HEK293 (cell line): ENCODE measurements around the gene SKOR1.

ENCODE experiments used
- CTCF ChIA-PET: fragments of 350-600 bp; formaldehyde crosslinking; extraction: SDS; loops from one replicate; lab custom pipeline; 2021; ENCODE audit warnings: antibody characterized with exemption; lab: Yijun Ruan, JAX
- POLR2A ChIA-PET: fragments of 300-600 bp; formaldehyde crosslinking; extraction: SDS; loops from one replicate; lab custom pipeline; 2020; ENCODE audit warnings: antibody characterized with exemption, inconsistent platforms; lab: Yijun Ruan, JAX
- H3K27ac ChIP-seq: fragments of 200-500 bp; sonication (Bioruptor generic); 2 replicates; pipeline ENCODE4 v1.5.1; 2014; ENCODE audit warnings: low read depth, low read length, control low read depth, inconsistent platforms; ENCODE audit errors: extremely low read depth
- H3K36me3 ChIP-seq, 2 experiments: fragments of 200-500 bp in 1 of 2; sonication (Bioruptor generic) in 1 of 2; 1 replicate in 1 of 2; 2 replicates in 1 of 2; pipeline ENCODE4 v1.5.1; 2014 to 2017; ENCODE audit warnings: inconsistent platforms in 2 of 2, low read length in 2 of 2; ENCODE audit not compliant: control insufficient read depth in 2 of 2, insufficient read depth in 1 of 2
- H3K4me1 ChIP-seq: fragments of 200-500 bp; sonication (Bioruptor generic); 2 replicates; pipeline ENCODE4 v1.5.1; 2014; ENCODE audit warnings: mild to moderate bottlenecking, low read length, inconsistent platforms; ENCODE audit not compliant: control insufficient read depth, insufficient read depth
- H3K4me3 ChIP-seq: 2 replicates; pipeline ENCODE4 v1.5.1; 2011; ENCODE audit warnings: low read depth, mild to moderate bottlenecking, control low read depth, low read length, moderate library complexity
- H3K9me3 ChIP-seq: fragments of 200-500 bp; sonication (Bioruptor generic); 2 replicates; pipeline ENCODE4 v1.5.1; 2014; ENCODE audit warnings: low read depth, low read length, inconsistent platforms; ENCODE audit not compliant: control insufficient read depth, insufficient read depth
- GFI1B ChIP-seq: fragments of 450-650 bp; formaldehyde crosslinking; IDR thresholded peaks from 2 replicates; pipeline ENCODE4 v1.5.1; 2016; ENCODE audit warnings: missing biosample characterization, missing genetic modification characterization
- GLI4 ChIP-seq: fragments of 450-650 bp; formaldehyde crosslinking; IDR thresholded peaks from 2 replicates; pipeline ENCODE4 v1.5.1; 2016; ENCODE audit warnings: missing biosample characterization, missing genetic modification characterization
- KLF7 ChIP-seq: fragments of 450-650 bp; formaldehyde crosslinking; IDR thresholded peaks from 2 replicates; pipeline ENCODE4 v1.5.1; 2016; ENCODE audit warnings: missing biosample characterization, missing genetic modification characterization, borderline replicate concordance
- KLF8 ChIP-seq: fragments of 450-650 bp; formaldehyde crosslinking; IDR thresholded peaks from 2 replicates; pipeline ENCODE4 v1.5.1; 2016; ENCODE audit warnings: missing biosample characterization, missing genetic modification characterization
- REPIN1 ChIP-seq: fragments of 450-650 bp; formaldehyde crosslinking; IDR thresholded peaks from 2 replicates; pipeline ENCODE4 v1.5.1; 2017; ENCODE audit warnings: missing biosample characterization, missing genetic modification characterization, low read depth
- ZNF140 ChIP-seq: fragments of 450-650 bp; formaldehyde crosslinking; IDR thresholded peaks from 2 replicates; pipeline ENCODE4 v1.5.1; 2016; ENCODE audit warnings: missing biosample characterization, missing genetic modification characterization
- ZNF24 ChIP-seq: fragments of 450-650 bp; formaldehyde crosslinking; IDR thresholded peaks from 2 replicates; pipeline ENCODE4 v1.5.1; 2016; ENCODE audit warnings: missing biosample characterization, missing genetic modification characterization
- ZNF426 ChIP-seq: fragments of 450-650 bp; formaldehyde crosslinking; IDR thresholded peaks from 2 replicates; pipeline ENCODE4 v1.5.1; 2017; ENCODE audit warnings: missing biosample characterization, missing genetic modification characterization, mild to moderate bottlenecking, inconsistent platforms, moderate library complexity
- ZNF473 ChIP-seq: fragments of 450-650 bp; formaldehyde crosslinking; IDR thresholded peaks from 2 replicates; pipeline ENCODE4 v1.5.1; 2017; ENCODE audit warnings: missing biosample characterization, missing genetic modification characterization
- ZNF560 ChIP-seq: fragments of 450-650 bp; formaldehyde crosslinking; IDR thresholded peaks from 2 replicates; pipeline ENCODE4 v1.5.1; 2017; ENCODE audit warnings: missing biosample characterization, missing genetic modification characterization, borderline replicate concordance
- ZNF571 ChIP-seq: fragments of 450-650 bp; formaldehyde crosslinking; IDR thresholded peaks from 2 replicates; pipeline ENCODE4 v1.5.0; 2017; ENCODE audit warnings: missing biosample characterization, missing genetic modification characterization
- ZNF585B ChIP-seq: fragments of 450-650 bp; formaldehyde crosslinking; IDR thresholded peaks from 2 replicates; pipeline ENCODE4 v1.5.1; 2016; ENCODE audit warnings: missing biosample characterization, missing genetic modification characterization
- ZNF670 ChIP-seq: fragments of 450-650 bp; formaldehyde crosslinking; IDR thresholded peaks from 2 replicates; pipeline ENCODE4 v1.5.1; 2016; ENCODE audit warnings: missing biosample characterization, missing genetic modification characterization, low read depth
- ZNF785 ChIP-seq: fragments of 450-650 bp; formaldehyde crosslinking; IDR thresholded peaks from 2 replicates; pipeline ENCODE4 v1.5.1; 2016; ENCODE audit warnings: missing biosample characterization, missing genetic modification characterization
- TF ChIP-seq, protein P1 (sequence below): fragments of 450-650 bp; formaldehyde crosslinking; IDR thresholded peaks from 2 replicates; pipeline ENCODE4 v1.5.1; 2016; ENCODE audit warnings: missing biosample characterization, missing genetic modification characterization
- TF ChIP-seq, protein P2 (sequence below): fragments of 450-650 bp; formaldehyde crosslinking; IDR thresholded peaks from 2 replicates; pipeline ENCODE4 v1.5.0; 2017; ENCODE audit warnings: missing biosample characterization, missing genetic modification characterization, borderline replicate concordance
- TF ChIP-seq, protein P3 (sequence below): fragments of 450-650 bp; formaldehyde crosslinking; conservative IDR thresholded peaks from 2 replicates; pipeline ENCODE4 v1.5.1; 2016; ENCODE audit warnings: low read depth, missing biosample characterization, missing genetic modification characterization
- TF ChIP-seq, protein P4 (sequence below): fragments of 450-650 bp; formaldehyde crosslinking; IDR thresholded peaks from 2 replicates; pipeline ENCODE4 v1.5.1; 2016; ENCODE audit warnings: missing biosample characterization, missing genetic modification characterization

SKOR1 gene

DNA sequence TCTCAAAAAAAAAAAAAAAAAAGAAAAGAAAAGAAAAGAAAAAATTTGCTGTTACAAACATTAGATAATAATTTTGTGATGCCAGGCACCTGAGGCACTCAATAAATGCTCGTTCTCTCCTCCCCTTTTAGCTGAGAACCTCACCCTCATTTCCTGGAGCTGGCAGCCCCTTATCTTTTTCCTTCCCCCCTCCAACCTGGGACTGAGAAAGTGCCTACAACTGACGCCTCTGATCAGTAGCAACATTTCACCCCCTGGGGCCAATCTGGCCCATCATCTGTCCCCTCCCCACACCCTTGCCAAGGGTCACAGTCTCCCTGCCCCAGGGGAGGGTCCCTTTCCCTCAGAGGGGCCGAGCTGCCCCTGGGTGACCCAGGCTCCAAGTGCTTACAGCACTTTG is 27.1 kb downstream of the SKOR1 start:
- TF ChIP-seq ZNF560 (tag by site-specific recombination) (no peak), REPIN1 (tag by site-specific recombination) (no peak), ZNF473 (tag by site-specific recombination) (no peak)
- TF ChIP-seq, all 188 proteins: peak for 0
- Histone ChIP-seq H3K4me1 (no peaks in the 10 kb centered on the region), H3K27ac (no peak overlapping the region), H3K36me3 (no peaks in the 10 kb centered on the region), H3K9me3 (no peaks in the 10 kb centered on the region; the same call in 1 of the 2 replicates), H3K4me3 (no peak overlapping the region)
- POLR2A ChIA-PET, result interaction anchor here (0.6 kb wide), 1 partner anchor 93 kb away, joined by 3 read pairs; no protein-coding TSS in a partner anchor
- CTCF ChIA-PET, result interaction anchor here (1.6 kb wide), 1 partner anchor 15 kb away, joined by 3 read pairs; no protein-coding TSS in a partner anchor

DNA sequence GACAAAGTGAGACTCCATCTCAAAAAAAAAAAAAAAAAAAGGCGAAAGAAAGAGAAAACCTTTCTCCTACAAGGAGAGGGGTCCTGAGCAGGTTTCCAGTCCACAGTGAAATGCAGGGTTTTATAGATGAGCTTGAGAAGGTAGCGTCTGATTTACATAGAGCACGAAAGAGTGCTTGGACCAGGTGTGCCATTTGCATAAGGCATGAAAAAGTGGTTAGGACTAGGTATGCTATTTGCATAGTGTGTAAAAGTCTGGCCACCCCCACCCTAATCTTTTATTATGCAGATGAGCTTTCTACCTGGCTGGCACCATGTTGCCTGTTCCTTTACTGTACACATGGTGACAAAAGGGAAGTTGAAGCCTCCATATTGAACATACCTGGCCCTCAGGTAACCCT is 28.1 kb downstream of the SKOR1 start:
- ChIA-PET CTCF (interaction anchor here (0.6 to 1.9 kb wide), 4 partner anchors 10 to 357 kb away, joined by 3 to 9 read pairs (median 4); no protein-coding TSS in a partner anchor), POLR2A (interaction anchor here (0.7 kb wide), 1 partner anchor 8 kb away, joined by 4 read pairs; no protein-coding TSS in a partner anchor)
- no peaks in the 10 kb centered on the region; the same call in 1 of the 2 replicates for H3K9me3 ChIP-seq
- no peaks in the 10 kb centered on the region for H3K4me1 ChIP-seq
- H3K27ac ChIP-seq, result no peak overlapping the region
- H3K36me3 ChIP-seq, result no peaks in the 10 kb centered on the region
- TF ChIP-seq ZNF785, result no peak
- TF ChIP-seq, protein P1, sequence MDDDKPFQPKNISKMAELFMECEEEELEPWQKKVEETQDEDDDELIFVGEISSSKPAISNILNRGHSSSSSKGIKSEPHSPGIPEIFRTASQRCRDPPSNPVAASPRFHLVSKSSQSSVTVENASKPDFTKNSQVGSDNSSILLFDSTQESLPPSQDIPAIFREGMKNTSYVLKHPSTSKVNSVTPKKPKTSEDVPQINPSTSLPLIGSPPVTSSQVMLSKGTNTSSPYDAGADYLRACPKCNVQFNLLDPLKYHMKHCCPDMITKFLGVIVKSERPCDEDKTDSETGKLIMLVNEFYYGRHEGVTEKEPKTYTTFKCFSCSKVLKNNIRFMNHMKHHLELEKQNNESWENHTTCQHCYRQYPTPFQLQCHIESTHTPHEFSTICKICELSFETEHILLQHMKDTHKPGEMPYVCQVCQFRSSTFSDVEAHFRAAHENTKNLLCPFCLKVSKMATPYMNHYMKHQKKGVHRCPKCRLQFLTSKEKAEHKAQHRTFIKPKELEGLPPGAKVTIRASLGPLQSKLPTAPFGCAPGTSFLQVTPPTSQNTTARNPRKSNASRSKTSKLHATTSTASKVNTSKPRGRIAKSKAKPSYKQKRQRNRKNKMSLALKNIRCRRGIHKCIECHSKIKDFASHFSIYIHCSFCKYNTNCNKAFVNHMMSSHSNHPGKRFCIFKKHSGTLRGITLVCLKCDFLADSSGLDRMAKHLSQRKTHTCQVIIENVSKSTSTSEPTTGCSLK (tag by site-specific recombination), result no peak
- TF ChIP-seq KLF7 (tag by site-specific recombination), result no peak
- no peak for TF ChIP-seq ZNF571 (tag by site-specific recombination)
- TF ChIP-seq GFI1B (tag by site-specific recombination), result no peak
- TF ChIP-seq, protein P2, sequence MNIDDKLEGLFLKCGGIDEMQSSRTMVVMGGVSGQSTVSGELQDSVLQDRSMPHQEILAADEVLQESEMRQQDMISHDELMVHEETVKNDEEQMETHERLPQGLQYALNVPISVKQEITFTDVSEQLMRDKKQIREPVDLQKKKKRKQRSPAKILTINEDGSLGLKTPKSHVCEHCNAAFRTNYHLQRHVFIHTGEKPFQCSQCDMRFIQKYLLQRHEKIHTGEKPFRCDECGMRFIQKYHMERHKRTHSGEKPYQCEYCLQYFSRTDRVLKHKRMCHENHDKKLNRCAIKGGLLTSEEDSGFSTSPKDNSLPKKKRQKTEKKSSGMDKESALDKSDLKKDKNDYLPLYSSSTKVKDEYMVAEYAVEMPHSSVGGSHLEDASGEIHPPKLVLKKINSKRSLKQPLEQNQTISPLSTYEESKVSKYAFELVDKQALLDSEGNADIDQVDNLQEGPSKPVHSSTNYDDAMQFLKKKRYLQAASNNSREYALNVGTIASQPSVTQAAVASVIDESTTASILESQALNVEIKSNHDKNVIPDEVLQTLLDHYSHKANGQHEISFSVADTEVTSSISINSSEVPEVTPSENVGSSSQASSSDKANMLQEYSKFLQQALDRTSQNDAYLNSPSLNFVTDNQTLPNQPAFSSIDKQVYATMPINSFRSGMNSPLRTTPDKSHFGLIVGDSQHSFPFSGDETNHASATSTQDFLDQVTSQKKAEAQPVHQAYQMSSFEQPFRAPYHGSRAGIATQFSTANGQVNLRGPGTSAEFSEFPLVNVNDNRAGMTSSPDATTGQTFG (tag by site-specific recombination), result no peak
- no peak for TF ChIP-seq ZNF670 (tag by site-specific recombination)
- TF ChIP-seq ZNF24 (tag by site-specific recombination), result no peak
- TF ChIP-seq, protein P3, sequence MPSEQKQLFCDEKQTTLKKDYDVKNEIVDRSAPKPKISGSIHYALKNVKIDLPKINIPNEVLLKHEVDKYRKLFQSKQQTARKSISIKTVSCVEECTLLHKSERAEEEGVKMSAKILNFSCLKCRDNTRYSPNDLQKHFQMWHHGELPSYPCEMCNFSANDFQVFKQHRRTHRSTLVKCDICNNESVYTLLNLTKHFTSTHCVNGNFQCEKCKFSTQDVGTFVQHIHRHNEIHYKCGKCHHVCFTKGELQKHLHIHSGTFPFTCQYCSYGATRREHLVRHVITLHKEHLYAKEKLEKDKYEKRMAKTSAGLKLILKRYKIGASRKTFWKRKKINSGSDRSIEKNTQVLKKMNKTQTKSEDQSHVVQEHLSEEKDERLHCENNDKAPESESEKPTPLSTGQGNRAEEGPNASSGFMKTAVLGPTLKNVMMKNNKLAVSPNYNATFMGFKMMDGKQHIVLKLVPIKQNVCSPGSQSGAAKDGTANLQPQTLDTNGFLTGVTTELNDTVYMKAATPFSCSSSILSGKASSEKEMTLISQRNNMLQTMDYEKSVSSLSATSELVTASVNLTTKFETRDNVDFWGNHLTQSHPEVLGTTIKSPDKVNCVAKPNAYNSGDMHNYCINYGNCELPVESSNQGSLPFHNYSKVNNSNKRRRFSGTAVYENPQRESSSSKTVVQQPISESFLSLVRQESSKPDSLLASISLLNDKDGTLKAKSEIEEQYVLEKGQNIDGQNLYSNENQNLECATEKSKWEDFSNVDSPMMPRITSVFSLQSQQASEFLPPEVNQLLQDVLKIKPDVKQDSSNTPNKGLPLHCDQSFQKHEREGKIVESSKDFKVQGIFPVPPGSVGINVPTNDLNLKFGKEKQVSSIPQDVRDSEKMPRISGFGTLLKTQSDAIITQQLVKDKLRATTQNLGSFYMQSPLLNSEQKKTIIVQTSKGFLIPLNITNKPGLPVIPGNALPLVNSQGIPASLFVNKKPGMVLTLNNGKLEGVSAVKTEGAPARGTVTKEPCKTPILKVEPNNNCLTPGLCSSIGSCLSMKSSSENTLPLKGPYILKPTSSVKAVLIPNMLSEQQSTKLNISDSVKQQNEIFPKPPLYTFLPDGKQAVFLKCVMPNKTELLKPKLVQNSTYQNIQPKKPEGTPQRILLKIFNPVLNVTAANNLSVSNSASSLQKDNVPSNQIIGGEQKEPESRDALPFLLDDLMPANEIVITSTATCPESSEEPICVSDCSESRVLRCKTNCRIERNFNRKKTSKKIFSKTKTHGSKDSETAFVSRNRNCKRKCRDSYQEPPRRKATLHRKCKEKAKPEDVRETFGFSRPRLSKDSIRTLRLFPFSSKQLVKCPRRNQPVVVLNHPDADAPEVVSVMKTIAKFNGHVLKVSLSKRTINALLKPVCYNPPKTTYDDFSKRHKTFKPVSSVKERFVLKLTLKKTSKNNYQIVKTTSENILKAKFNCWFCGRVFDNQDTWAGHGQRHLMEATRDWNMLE (tag by site-specific recombination), result no peak
- no peak for TF ChIP-seq GLI4
- TF ChIP-seq ZNF140 (tag by site-specific recombination), result no peak
- TF ChIP-seq, protein P4, sequence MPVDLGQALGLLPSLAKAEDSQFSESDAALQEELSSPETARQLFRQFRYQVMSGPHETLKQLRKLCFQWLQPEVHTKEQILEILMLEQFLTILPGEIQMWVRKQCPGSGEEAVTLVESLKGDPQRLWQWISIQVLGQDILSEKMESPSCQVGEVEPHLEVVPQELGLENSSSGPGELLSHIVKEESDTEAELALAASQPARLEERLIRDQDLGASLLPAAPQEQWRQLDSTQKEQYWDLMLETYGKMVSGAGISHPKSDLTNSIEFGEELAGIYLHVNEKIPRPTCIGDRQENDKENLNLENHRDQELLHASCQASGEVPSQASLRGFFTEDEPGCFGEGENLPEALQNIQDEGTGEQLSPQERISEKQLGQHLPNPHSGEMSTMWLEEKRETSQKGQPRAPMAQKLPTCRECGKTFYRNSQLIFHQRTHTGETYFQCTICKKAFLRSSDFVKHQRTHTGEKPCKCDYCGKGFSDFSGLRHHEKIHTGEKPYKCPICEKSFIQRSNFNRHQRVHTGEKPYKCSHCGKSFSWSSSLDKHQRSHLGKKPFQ (tag by site-specific recombination), result no peak
- no peak for TF ChIP-seq ZNF585B (tag by site-specific recombination)
- TF ChIP-seq ZNF426, result no peak
- TF ChIP-seq KLF8 (tag by site-specific recombination), result no peak
- TF ChIP-seq, all 188 proteins: peak for 0
- H3K4me3 ChIP-seq, result no peak overlapping the region
